Choroid plexus epithelial cell (primary cell): ENCODE results near the gene FOXO1.
A peak's percentile ranks its signal among the peaks of the same experiment; 100 is the strongest.

ENCODE experiments used
- DNase-seq: peaks from one replicate; pipeline ENCODE4 v3.0.0-alpha.2; 2010; ENCODE audit warnings: low read depth
- H3K4me3 ChIP-seq: 2 replicates; pipeline ENCODE4 v1.5.1; 2011; ENCODE audit warnings: low read depth, mild to moderate bottlenecking, control low read depth, low read length, moderate library complexity
- TF ChIP-seq, protein P1 (sequence below): conservative IDR thresholded peaks from 2 replicates; pipeline ENCODE4 v1.5.1; 2011; ENCODE audit warnings: low read depth, mild to moderate bottlenecking, control low read depth, inconsistent platforms, low read length, moderate library complexity

FOXO1 gene

GRCh38 chr13:40508127-40508526 lies 158.3 kb downstream of the FOXO1 start:
- peak; percentile 79 for DNase-seq
- H3K4me3 ChIP-seq = no peak overlapping the region
- TF ChIP-seq, protein P1, sequence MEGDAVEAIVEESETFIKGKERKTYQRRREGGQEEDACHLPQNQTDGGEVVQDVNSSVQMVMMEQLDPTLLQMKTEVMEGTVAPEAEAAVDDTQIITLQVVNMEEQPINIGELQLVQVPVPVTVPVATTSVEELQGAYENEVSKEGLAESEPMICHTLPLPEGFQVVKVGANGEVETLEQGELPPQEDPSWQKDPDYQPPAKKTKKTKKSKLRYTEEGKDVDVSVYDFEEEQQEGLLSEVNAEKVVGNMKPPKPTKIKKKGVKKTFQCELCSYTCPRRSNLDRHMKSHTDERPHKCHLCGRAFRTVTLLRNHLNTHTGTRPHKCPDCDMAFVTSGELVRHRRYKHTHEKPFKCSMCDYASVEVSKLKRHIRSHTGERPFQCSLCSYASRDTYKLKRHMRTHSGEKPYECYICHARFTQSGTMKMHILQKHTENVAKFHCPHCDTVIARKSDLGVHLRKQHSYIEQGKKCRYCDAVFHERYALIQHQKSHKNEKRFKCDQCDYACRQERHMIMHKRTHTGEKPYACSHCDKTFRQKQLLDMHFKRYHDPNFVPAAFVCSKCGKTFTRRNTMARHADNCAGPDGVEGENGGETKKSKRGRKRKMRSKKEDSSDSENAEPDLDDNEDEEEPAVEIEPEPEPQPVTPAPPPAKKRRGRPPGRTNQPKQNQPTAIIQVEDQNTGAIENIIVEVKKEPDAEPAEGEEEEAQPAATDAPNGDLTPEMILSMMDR = no peak

DNA sequence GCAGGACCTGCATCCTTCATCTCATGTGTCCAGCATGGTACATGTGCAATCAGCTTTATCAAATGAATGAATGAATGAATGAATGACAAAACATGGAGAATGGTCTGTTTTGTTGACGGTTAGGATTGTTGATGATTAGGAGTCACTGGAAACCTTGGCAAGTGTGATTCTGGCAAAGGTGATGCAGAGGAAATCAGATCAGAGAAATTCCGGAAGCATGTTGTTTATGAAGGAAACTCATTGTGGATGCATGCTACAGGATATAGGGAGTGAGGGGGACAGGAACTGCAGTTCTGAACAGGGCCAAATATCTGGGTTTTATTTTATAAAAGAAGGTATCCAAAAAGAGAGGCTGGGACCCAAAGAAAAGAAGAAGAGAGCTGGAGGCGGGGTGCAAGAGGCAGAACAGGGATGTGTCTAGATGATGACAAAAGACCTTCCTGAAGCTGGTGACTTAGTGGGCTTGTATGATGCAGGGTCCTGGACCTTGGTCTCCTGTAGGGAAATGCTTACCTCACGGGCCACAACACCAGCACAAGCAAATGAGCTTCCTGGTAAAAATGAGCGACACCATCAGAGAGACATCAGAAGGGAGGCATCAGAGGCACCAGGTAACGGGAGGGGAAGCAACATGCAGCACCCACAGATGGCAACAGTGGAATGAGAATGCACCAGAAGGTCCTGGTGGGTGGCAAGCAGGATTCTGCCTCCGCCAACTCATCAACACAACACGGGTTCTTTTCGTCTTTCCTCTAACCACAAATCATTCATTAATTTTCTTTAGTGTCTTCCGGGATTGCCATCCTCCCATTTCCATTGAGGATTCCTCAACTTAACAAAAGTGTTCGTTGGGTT lies 159.6 kb downstream of the FOXO1 start:
- DNase-seq = no peak
- H3K4me3 ChIP-seq = no peak overlapping the region
- TF ChIP-seq, protein P1 = no peak
